Colonic mucosa (tissue), 4 donors: ENCODE data around the gene FTCD. TPM values are rescaled to one million over a fixed set of nuclear protein-coding genes. Genes with fewer than 3 reads are reported as not detected.

Experiments
- DNase-seq: peaks from one replicate; pipeline ENCODE4 v3.0.0-alpha.2; 2020
- H3K27ac ChIP-seq: fragments of 200-600 bp; one replicate; pipeline ENCODE4 v1.8.0; 2021
- H3K27me3 ChIP-seq: fragments of 200-600 bp; one replicate; pipeline ENCODE4 v1.8.0; 2021
- H3K36me3 ChIP-seq: fragments of 200-600 bp; one replicate; pipeline ENCODE4 v1.8.0; 2021
- H3K4me1 ChIP-seq: fragments of 200-600 bp; one replicate; pipeline ENCODE4 v1.8.0; 2021; ENCODE audit warnings: mild to moderate bottlenecking
- H3K4me3 ChIP-seq: fragments of 200-600 bp; one replicate; pipeline ENCODE4 v1.8.0; 2021
- H3K9ac ChIP-seq, 2 donors: one replicate each; pipeline ENCODE4 v1.7.0; 2013; ENCODE audit warnings: control low read depth in 2 of 2, low read depth in 2 of 2, low read length in 2 of 2
- H3K9me3 ChIP-seq: fragments of 200-600 bp; one replicate; pipeline ENCODE4 v1.8.0; 2021
- intact Hi-C: fragments of 100-400 bp; cut with DNase I; formaldehyde crosslinking; loops from one replicate; pipeline ENCODE4 v1.14.1; 2022
- total RNA-seq, 2 donors: library from RNA; stranded (reverse); fragmentation: NEBNext Ultra II Directional in 1 of 2; extraction: Animal tissue kit (Norgen Biotek cat#: 25700) in 1 of 2; gene quantifications; one replicate each; pipeline ENCODE4 v1.2.1, GENCODE V29; 2021
- TF ChIP-seq, protein P1 (sequence below): fragments of 200-600 bp; IDR thresholded peaks from one replicate; pipeline ENCODE4 v1.8.0; 2022; ENCODE audit warnings: antibody characterized with exemption, mild to moderate bottlenecking
- donor health status: healthy.
- donor health status: DM: no; HTN: no; CAD: no.
- donor health status: DM: no; HTN: no; CAD: no.

The FTCD gene
- total RNA-seq, 2 donors from 2014 or later, result 0.45 to 4.2 TPM

DNA sequence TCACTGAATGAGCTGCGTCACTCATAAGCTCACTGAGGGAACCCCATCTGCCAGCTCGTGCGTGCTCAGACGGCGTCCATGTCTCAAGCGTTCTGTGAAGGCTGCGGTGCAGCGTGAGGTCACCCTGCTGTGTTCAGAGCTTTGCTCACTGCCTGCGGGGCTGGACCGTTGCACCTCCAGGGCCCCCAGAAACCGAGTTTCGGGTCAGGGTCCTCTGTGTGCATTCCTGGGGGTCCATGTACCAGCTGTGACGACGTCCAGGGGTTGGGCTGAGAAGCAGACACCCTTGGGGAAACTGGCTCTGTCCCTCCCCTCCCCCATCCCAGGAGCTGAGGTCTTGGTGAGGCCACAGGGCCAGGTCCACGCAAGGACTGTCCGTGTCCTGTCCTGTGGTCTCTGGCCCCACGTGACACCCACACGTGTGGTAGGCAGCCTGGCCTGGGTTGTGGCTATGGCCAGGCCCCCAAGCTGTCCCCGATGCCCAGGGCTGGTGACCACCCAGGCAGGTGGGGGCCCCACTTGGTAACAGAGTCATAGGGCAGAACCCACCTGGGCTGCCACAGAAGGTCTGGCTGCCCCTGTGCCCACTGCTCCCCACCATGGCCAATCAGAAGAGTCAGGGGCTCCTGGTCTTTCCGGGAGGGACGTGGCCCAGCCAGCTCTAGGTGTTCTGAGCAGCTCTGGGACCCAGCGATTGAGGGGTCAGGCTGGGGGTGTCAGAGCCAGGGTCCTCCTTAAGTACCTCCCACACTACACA lies 24.4 kb downstream of the FTCD start:
- no peak for DNase-seq

GRCh38 chr21:46129846-46130651 lies 25.3 kb downstream of the FTCD start:
- no peak overlapping the region for H3K4me3 ChIP-seq
- H3K27me3 ChIP-seq, result no peaks in the 10 kb centered on the region
- H3K9me3 ChIP-seq, result no peaks in the 10 kb centered on the region
- TF ChIP-seq, protein P1, sequence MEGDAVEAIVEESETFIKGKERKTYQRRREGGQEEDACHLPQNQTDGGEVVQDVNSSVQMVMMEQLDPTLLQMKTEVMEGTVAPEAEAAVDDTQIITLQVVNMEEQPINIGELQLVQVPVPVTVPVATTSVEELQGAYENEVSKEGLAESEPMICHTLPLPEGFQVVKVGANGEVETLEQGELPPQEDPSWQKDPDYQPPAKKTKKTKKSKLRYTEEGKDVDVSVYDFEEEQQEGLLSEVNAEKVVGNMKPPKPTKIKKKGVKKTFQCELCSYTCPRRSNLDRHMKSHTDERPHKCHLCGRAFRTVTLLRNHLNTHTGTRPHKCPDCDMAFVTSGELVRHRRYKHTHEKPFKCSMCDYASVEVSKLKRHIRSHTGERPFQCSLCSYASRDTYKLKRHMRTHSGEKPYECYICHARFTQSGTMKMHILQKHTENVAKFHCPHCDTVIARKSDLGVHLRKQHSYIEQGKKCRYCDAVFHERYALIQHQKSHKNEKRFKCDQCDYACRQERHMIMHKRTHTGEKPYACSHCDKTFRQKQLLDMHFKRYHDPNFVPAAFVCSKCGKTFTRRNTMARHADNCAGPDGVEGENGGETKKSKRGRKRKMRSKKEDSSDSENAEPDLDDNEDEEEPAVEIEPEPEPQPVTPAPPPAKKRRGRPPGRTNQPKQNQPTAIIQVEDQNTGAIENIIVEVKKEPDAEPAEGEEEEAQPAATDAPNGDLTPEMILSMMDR, result no peak
- no peak overlapping the region for H3K27ac ChIP-seq
- H3K36me3 ChIP-seq, result no peaks in the 10 kb centered on the region
- DNase-seq, result no peak
- H3K4me1 ChIP-seq, result no peaks in the 10 kb centered on the region
- intact Hi-C loops, result no loop called here
- H3K9ac ChIP-seq, result no peak overlapping the region

More for the DNA sequence above, 24.4 kb downstream of the FTCD start:
- Histone ChIP-seq H3K36me3 (no peaks in the 10 kb centered on the region), H3K27ac (no peak overlapping the region), H3K9me3 (no peaks in the 10 kb centered on the region), H3K4me1 (no peaks in the 10 kb centered on the region), H3K4me3 (no peak overlapping the region), H3K27me3 (no peaks in the 10 kb centered on the region), H3K9ac (no peak overlapping the region)
- TF ChIP-seq, protein P1, result no peak
- intact Hi-C loops, result no loop called here

DNA sequence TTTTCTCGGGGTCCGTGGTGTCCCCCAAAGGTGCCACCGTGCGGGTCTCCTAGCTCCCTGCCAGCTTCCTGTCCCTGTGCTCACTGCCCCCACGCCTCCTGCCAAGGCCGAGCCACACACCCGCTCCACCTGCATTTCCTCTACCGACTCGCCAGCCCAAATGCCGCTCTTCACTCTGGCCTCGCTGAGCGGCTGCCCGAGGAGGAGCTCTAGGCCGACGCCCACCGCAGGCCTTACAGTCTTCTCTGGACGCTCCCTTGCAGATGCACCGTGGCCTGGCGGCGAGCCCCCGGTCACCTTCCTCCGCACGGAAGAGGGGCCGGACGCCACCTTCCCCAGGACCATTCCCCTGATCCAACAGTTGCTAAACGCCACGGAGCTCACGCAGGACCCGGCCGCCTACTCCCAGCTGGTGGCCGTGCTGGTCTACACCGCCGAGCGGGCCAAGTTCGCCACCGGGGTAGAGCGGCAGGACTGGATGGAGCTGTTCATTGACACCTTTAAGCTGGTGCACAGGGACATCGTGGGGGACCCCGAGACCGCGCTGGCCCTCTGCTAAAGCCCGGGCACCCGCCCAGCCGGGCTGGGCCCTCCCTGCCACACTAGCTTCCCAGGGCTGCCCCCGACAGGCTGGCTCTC lies 26.3 kb downstream of the FTCD start:
- no peak for DNase-seq
- H3K4me1 ChIP-seq, result no peaks in the 10 kb centered on the region
- H3K9me3 ChIP-seq, result no peaks in the 10 kb centered on the region
- H3K4me3 ChIP-seq, result no peak overlapping the region
- H3K36me3 ChIP-seq, result no peaks in the 10 kb centered on the region
- no peak overlapping the region for H3K27ac ChIP-seq
- H3K9ac ChIP-seq, result no peak overlapping the region
- no peaks in the 10 kb centered on the region for H3K27me3 ChIP-seq
- TF ChIP-seq, protein P1, result no peak
- intact Hi-C loops, result no loop called here

GRCh38 chr21:46128106-46128932 lies 27.1 kb downstream of the FTCD start:
- intact Hi-C loops, result no loop called here
- no peak overlapping the region for H3K4me3 ChIP-seq
- H3K9ac ChIP-seq, result no peak overlapping the region
- no peak for DNase-seq
- H3K27ac ChIP-seq, result no peak overlapping the region
- no peaks in the 10 kb centered on the region for H3K27me3 ChIP-seq
- TF ChIP-seq, protein P1, result no peak
- no peaks in the 10 kb centered on the region for H3K9me3 ChIP-seq
- H3K4me1 ChIP-seq, result no peaks in the 10 kb centered on the region
- no peaks in the 10 kb centered on the region for H3K36me3 ChIP-seq
